IPS-11a (cell line): ENCODE data around the gene ADAMTS4.

ENCODE experiments used
- H3K4me3 ChIP-seq: one replicate; pipeline ENCODE4 v1.5.1; 2013; ENCODE audit warnings: low read depth, low read length, control low read depth

Gene ADAMTS4

DNA sequence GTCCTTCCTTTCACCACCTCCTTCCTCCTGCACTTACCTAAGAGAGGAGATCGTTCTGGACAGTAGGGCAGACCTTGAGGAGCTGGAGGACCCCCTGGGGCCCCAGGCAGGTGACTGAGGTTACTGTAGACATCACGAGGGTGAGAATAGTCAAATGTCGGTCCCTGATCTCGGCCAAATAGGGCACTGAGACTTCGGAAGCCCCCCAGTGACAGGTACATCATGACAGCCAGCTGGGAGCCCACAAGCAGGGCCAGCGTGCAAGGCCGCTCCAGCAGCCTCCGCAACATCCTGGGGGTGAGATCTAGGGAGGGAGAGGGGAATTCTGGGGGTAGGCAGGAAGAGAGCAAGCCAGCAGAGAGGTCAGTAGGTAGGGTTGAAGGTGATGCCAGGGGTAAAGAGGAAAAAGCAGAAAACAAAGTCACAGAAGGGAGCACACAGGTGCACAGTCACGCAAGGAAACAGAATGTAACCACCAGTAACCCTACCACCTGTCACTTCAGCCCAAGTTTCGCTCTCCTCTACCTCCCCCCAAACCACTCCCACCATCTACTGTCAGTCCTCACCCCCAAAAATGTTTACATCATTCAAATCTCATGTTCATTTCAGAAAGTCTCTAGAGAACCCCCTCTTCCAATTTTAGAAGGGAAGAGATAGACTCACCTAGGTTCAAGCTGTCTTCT, 22.9 kb downstream of the ADAMTS4 start:
- no peak overlapping the region for H3K4me3 ChIP-seq

DNA sequence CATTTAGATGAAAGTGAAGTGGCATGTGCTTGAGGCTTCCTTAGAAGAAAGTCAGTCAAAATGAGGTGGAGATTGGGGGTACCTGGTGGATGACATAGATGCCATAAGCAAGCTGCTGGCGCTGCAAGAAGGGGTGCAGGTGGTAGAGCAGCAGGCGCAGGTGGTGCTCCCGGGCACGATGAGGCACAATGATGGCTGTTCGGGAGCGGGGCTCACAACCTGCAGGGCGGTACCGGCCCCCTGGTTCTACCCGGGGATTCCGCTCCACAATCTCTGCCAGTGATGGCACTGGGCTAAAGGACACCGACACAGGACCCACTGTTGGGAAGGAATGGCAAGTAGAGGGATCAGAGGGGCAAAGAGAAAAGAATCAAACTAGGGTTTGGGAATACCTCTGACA, 23.9 kb downstream of the ADAMTS4 start:
- H3K4me3 ChIP-seq, result no peak overlapping the region

DNA sequence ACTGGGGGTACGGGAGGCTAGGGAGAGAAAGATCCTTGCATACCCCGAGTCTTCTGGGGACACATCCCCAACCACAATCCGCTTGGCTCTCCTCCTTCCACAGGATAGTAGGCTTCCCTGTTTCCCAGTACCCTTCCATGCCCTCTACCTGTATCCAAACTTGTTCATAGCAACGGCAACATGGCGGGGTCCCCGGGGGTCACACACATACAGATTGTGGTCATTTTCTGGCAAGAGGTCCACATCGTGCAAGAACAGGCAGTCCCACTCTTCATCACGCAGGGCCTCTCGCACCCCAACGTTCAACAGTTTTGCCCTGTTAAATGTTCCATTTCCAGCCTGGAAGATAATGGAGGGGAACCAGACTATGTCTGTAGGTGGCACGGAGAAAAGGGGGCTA, 25.1 kb downstream of the ADAMTS4 start:
- no peak overlapping the region for H3K4me3 ChIP-seq

DNA sequence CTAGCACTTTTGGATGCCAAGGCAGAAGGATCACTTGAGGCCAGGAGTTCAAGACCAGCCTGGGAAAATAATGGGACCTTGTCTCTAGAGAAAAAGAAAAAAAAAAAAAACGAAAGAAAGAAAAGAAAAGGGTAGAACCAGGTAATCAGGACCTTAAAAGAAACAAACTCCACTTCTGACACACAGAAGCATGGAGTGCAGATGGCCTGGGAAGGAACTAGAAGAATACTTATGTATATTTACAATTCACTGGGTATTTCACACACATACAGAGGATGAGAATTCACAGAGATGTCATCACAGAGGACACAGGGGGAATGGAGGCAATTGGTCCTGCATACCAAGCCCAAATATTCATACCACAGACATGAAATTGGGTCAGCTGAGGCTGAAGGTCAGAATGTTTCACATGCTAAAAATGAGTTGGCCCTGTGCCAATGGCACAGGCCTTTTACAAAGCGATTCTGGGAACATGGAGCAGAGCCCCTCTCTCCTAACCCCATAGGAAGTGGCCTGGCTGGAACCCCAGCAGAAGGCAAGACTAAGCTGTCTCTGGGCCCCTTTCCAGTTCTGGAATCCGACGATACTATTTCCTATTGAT, 26.0 kb downstream of the ADAMTS4 start:
- no peak overlapping the region for H3K4me3 ChIP-seq

DNA sequence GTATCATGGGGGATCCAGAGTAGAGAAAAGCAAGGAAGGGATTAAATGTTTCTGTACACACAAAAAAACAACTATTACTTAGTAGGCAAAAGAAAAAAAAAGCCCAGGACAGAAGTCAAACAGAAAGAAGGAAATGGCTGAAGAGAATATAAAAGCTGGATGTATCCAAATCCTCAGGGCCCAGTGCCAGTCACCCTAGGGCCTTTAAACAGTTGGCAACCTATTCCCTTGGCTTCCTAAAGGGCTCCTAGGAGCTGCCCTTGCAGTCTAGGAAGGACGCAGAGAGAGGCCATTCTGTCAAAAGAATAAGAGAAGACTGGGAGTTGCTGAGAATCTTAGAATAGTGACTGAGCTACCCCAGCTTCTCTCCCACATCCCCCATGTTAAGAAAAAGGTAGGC, 26.5 kb downstream of the ADAMTS4 start:
- no peak overlapping the region for H3K4me3 ChIP-seq

DNA sequence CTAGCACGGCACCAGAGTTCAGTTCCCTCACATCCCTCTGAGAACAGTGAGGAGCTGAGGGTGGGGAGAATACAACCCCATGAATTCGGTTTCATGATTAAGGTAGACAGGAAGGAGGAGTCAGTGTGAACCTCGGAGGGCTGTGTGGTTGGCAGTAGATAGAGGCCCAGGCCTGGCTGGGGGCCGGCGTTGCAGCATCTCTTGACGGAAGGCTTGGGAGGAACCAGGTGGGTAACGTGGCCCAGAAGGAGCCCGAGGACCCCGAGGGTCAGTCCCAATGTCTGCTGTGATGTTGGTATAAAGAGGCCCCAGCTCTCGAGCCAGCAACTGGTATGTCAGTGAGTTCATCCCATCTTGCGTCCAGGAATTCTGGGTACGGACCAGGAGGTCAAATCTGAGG, 27.2 kb downstream of the ADAMTS4 start:
- no peak overlapping the region for H3K4me3 ChIP-seq

DNA sequence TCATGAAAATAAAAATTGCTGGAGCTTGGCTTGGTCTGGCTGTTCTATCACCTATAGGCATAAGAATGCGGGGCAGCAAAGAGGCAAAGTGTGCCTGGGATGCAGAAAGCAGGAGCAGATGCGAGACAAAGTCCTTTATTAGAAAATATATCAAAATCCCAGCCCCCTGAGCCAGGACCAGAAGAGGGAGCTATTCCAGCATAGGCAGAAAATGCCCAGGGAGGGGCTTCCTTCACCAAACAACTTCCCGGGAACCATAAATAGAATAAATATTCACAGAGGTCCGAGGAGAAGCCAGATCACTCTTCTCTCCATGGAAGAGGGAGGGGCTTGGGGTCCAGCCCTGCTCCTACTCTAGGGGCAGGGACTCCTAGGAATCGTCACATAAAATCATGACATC, 27.7 kb downstream of the ADAMTS4 start:
- no peak overlapping the region for H3K4me3 ChIP-seq

DNA sequence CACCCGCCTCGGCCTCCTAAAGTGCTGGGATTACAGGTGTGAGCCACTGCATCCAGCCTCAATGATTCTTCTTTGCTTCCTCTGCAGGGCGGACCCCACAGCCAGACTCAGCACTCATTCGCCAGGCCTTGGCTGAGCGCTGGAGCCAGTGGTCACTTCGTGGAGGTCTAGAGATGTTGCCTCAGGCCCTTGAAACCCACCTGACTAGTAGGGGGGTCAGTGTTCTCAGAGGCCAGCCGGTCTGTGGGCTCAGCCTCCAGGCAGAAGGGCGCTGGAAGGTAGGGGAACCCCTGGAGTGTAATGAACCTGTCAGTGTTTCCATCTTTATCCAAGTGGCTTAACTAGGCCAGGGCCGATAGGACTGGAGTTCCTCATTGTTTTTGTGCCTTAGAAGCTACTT, 29.9 kb downstream of the ADAMTS4 start:
- no peak overlapping the region for H3K4me3 ChIP-seq

DNA sequence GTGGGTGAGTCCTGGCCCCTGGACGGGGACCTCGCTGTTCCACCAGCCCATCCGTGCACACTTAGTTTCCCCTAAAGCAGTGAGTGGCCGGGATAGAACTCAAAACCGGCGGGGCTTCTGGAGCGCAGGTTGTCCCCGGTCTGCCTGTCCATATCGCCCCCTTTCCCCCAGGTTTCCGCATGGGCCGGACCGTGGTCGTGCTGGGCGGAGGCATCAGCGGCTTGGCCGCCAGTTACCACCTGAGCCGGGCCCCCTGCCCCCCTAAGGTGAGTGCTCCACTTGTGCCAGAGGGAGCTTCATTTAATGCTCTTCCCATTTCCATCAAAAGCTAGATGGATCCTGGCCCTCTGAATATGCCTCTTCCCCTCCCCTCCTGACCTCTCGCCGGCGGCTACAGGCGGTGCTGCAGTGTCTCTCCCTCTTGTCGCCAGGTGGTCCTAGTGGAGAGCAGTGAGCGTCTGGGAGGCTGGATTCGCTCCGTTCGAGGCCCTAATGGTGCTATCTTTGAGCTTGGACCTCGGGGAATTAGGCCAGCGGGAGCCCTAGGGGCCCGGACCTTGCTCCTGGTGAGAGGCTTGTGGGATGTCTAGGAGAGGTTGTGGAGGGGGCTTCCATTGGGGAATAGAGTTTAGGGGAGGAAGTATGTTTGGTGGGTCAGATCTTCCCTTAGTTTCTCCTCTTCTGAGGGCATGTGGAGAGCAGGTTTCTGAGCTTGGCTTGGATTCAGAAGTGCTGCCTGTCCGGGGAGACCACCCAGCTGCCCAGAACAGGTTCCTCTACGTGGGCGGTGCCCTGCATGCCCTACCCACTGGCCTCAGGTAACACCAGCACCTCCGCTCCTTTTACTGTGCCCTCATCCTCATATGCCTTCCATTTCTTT, 31.9 kb downstream of the ADAMTS4 start:
- H3K4me3 ChIP-seq, result peak overlapping the region; percentile 85

DNA sequence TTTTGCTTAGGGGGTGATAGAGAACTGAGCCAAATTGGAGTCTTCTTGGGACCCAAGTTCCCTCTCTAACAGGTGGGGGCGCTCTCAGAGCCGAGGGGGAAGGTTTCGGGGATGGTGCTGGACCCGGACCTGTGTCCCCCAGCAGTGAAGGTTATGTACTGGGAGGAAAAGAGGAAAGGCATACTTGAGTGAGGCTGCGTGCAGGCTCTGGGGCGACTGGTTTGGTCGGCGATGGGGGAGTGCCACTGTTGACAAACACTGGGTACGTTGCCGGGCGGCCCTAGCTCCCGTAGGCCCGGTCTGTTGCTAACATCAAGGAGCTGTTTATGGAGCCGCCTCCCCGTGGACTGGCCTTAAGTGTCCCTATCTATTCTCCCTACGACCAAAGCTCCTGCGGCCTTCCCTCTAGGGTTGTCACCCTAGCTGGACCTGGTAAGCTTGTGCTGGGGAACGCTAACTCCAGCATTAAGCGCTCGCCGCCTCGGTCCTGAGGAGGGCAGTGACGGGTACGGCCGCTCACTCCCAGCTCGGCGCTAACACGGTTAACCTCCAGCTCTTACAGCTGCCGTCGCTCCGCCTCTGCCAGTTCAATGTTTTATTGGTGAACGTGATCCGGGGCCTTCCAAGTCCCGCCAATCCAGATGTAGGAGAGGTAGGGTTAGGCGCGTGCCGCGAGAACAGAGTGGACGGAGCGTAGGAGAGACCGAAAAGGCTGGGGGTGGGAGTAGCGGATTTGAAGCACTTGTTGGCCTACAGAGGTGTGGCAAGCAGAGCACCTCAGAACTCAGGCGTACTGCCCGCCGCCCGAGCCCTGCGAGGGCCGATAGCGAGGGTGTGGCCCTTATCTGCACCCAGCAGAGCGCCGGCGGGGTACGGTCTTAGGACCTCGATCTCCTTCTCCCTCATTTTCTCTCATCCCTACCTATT, 32.8 kb downstream of the ADAMTS4 start, which contains the start of gene PPOX:
Gene PPOX (plus strand): TSS at position 685 of the 927 bp plus-strand sequence. CDS start 422 bp downstream, outside the sequence.
- peak within 1 kb of the TSS; percentile 85 for H3K4me3 ChIP-seq

DNA sequence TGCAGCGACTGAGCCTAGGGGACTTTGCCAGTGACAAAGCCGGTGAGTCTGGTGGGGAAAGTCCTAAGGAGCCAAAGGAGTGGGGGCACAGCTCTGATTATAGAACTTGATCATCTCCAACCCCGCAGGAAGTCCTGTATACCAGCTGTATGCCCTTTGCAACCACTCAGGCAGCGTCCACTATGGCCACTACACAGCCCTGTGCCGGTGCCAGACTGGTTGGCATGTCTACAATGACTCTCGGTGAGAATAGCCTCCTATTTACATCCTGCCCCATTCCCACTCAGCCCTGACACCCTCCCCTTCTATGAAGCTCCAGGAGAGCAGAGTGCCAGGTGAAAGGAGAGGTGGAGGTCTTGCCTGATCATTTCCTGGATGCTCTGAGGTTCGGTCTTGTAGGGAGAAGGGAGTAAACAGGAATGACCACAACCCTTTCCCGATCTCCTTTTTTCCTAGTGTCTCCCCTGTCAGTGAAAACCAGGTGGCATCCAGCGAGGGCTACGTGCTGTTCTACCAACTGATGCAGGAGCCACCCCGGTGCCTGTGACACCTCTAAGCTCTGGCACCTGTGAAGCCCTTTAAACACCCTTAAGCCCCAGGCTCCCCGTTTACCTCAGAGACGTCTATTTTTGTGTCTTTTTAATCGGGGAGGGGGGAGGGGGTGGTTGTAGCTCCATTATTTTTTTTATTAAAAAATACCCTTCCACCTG, 33.8 kb downstream of the ADAMTS4 start:
- H3K4me3 ChIP-seq, result peak overlapping the region; percentile 85

DNA sequence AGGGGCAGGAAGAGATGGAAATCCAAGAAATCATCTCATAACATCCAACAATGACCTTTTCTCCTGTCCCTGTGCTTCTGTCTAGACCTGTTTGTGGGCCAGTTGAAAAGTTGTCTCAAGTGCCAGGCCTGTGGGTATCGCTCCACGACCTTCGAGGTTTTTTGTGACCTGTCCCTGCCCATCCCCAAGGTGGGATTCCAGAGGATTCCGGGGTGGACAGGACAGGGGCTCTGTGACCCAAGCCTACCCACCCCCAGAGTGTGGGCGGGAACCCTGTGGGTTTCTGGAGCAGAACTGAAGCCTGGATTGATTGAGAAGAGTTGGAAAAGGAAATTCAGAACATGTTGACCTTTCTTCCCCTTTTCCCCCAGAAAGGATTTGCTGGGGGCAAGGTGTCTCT, 35.1 kb downstream of the ADAMTS4 start:
- H3K4me3 ChIP-seq, result no peak overlapping the region

DNA sequence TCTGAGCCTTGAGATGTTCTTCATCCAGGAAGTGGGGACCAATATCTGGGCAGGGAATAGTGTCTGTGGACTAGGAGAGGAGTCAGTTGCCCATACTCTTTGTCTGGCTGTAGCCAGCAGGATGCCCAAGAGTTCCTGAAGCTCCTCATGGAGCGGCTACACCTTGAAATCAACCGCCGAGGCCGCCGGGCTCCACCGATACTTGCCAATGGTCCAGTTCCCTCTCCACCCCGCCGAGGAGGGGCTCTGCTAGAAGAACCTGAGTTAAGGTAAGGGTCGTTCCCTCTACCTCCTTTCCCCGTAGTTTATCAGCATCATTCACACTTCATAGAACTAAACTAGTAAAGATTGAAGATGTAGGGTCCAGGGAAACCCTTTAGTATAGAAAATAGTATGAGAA, 36.0 kb downstream of the ADAMTS4 start:
- no peak overlapping the region for H3K4me3 ChIP-seq

DNA sequence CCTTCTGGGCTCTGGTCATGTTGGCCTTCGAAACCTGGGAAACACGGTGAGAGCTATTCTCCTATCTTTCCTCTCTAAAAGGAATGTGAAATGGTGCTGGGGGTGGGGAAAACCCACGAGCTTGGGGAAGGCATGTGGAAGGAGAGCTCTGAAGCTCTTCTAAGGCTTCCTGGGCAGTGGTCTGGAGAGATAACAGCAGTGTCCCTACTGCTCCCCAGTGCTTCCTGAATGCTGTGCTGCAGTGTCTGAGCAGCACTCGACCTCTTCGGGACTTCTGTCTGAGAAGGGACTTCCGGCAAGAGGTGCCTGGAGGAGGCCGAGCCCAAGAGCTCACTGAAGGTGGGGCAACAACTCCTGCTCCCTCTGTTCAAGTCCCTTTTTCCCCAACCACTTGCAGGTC, 36.8 kb downstream of the ADAMTS4 start:
- H3K4me3 ChIP-seq, result no peak overlapping the region

DNA sequence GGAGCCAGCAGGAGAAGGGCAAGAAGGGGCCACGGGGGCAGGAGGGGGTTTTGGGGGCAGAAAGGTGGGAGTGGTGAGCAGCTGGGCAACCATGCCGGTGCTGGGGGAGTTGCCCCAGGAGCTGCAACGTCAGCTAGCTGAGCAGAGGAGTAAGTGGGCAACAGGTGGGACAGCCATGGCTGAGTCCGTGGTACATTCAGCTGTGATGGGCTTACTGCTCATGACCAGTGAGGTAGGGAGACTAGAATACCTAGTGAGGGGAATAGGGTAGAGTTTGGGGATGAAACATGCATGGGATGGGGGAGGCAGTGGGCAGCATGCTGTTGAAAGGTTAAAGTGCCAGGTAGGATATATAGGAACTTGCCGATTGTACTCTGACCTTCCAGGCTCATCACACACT, 37.2 kb downstream of the ADAMTS4 start:
- no peak overlapping the region for H3K4me3 ChIP-seq

DNA sequence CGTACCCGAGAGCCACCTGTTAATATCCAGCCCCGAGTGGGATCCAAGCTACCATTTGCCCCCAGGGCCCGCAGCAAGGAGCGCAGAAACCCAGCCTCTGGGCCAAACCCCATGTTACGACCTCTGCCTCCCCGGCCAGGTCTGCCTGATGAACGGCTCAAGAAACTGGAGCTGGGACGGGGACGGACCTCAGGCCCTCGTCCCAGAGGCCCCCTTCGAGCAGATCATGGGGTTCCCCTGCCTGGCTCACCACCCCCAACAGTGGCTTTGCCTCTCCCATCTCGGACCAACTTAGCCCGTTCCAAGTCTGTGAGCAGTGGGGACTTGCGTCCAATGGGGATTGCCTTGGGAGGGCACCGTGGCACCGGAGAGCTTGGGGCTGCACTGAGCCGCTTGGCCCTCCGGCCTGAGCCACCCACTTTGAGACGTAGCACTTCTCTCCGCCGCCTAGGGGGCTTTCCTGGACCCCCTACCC, 38.1 kb downstream of the ADAMTS4 start:
- H3K4me3 ChIP-seq, result no peak overlapping the region

DNA sequence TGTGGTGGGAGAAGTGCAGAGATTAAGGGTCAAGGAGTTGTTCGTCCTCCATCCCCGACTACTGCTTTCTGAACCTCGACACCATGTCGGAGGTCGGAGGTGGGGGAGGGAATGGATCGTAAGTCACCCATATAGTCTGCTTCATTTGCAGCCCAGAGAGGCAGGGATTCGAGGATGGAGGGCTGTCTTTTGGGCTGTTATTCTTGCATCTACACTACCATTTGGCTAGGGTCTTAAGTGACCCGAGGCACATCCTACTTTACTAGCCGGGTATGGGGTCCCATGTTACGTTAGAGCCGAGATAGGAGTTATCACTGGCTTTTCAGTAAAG, 39.0 kb downstream of the ADAMTS4 start:
- H3K4me3 ChIP-seq, result peak overlapping the region; percentile 75

DNA sequence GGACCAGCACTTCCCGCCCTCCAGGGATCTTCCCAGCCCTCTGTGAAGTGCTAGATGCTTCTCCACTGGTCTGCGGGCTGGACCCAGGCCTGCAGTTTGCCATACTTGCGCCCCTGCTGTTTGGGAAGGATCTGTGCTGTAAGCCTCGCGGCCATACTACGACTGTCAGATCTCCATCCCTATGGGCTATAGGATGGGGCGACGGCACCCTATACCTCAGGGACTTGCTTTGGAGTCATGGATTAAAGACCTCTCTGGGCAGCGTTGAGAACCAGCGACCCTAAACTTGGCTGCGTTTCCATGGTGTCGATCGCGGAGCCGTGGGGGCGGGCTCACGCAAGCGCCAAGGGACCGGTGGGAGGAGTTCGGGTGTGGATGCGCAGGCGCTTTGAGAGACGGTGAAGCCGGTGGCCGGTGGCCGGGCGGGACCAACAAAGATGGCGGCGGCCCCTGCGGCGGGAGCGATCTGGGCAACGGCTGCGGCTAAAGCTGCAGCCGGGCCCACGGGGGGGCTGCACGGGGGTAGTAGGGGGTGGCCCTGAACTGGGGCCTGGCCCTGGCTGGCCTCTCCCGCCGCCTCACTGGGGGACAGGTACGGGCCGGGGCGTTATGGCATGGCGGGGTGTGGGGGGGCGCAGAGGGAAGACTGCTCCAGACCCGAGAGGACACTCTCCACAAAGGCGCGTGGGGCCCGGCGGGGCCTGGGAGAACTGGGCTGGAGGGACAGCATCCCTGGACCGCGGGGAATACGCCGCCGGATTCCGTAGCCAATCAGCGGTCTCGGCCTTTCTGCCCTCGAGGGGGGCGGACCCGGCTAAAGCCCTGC, 39.6 kb downstream of the ADAMTS4 start, which contains the start of gene USP21:
Gene USP21 (plus strand): TSS at position 414 of the 826 bp plus-strand sequence. CDS start 1,141 bp downstream, outside the sequence.
- peak within 1 kb of the TSS; percentile 75 for H3K4me3 ChIP-seq
